SK-N-DZ (cell line): ENCODE measurements around the gene CLIP2.
"Not testable (repeated sequence)": the region's sequence is repeated elsewhere in the genome, so short reads cannot be mapped to it uniquely, and the experiment has no call there.

Experiments
- DNase-seq: peaks from one replicate; pipeline ENCODE4 v3.0.0-alpha.2; 2015; ENCODE audit warnings: low spot score

The CLIP2 gene

GRCh38 chr7:74371381-74372341, 82.5 kb downstream of the CLIP2 start:
- DNase-seq = peak; percentile 49

- DNase-seq = peak; percentile 29
Measured at GRCh38 chr7:74372511-74373111, 83.4 kb downstream of the CLIP2 start.

GRCh38 chr7:74373536-74373935, 84.3 kb downstream of the CLIP2 start:
- DNase-seq = no peak

GRCh38 chr7:74375726-74376220, 86.6 kb downstream of the CLIP2 start:
- DNase-seq = no peak

GRCh38 chr7:74376256-74377036, 87.2 kb downstream of the CLIP2 start:
- DNase-seq = no peak

GRCh38 chr7:74379938-74380337, 90.7 kb downstream of the CLIP2 start:
- DNase-seq = no peak

- no peak for DNase-seq
Measured at GRCh38 chr7:74380720-74381119, 91.5 kb downstream of the CLIP2 start.

- not testable (repeated sequence) for DNase-seq
Measured at GRCh38 chr7:74384086-74384485, 94.9 kb downstream of the CLIP2 start.

- not testable (repeated sequence) for DNase-seq
Measured at GRCh38 chr7:74384854-74385253, 95.6 kb downstream of the CLIP2 start.

- DNase-seq = no peak
Measured at GRCh38 chr7:74387606-74388005, 98.4 kb downstream of the CLIP2 start.

GRCh38 chr7:74388880-74389415, 99.7 kb downstream of the CLIP2 start:
- no peak for DNase-seq

GRCh38 chr7:74393722-74394121, 104.5 kb downstream of the CLIP2 start:
- DNase-seq = not testable (repeated sequence)

GRCh38 chr7:74394601-74395000, 105.4 kb downstream of the CLIP2 start:
- DNase-seq = not testable (repeated sequence)

GRCh38 chr7:74395745-74396311, 106.6 kb downstream of the CLIP2 start:
- no peak for DNase-seq

GRCh38 chr7:74396993-74397392, 107.8 kb downstream of the CLIP2 start:
- DNase-seq = no peak

GRCh38 chr7:74398426-74398825, 109.2 kb downstream of the CLIP2 start:
- no peak for DNase-seq

GRCh38 chr7:74399006-74399405, 109.8 kb downstream of the CLIP2 start:
- DNase-seq = no peak

GRCh38 chr7:74400420-74401136, 111.4 kb downstream of the CLIP2 start:
- DNase-seq = no peak

- peak; percentile 66 for DNase-seq
Measured at GRCh38 chr7:74401137-74401859, 112.1 kb downstream of the CLIP2 start.

GRCh38 chr7:74402668-74403067, 113.5 kb downstream of the CLIP2 start:
- not testable (repeated sequence) for DNase-seq
